NT2/D1 (cell line): Measurements from ENCODE around the gene IRAK1BP1.

Experiments used
- SUZ12 ChIP-seq: IDR thresholded peaks from 2 replicates; pipeline ENCODE4 v1.6.1; 2011; ENCODE audit not compliant: insufficient read length, insufficient read depth; ENCODE audit errors: extremely low read depth
- YY1 ChIP-seq: IDR thresholded peaks from 2 replicates; pipeline ENCODE4 v1.6.1; 2011; ENCODE audit not compliant: insufficient read length, insufficient read depth
- ZNF274 ChIP-seq: IDR thresholded peaks from 2 replicates; pipeline ENCODE4 v1.6.1; 2011; ENCODE audit warnings: mild to moderate bottlenecking, low read depth, low read length

- TF ChIP-seq ZNF274 (no peak), SUZ12 (no peak), YY1 (no peak)
Observed at GRCh38 chr6:78864957-78865356, 2.4 kb upstream of the IRAK1BP1 start.
